Measurements from ENCODE around the gene LHPP.

GRCh38 chr10:124504711-124505110 is 43.1 kb downstream of the LHPP start:
- TF ChIP-seq CTCF (conservative IDR thresholded peaks at IDR 0.05) (no peak), EZH2 (IDR thresholded peaks at IDR 0.05; ENCODE audit: low read depth) (no peak)
